IMR-90 (cell line): ENCODE results near the gene SOCS6. TPM values are rescaled to one million over a fixed set of nuclear protein-coding genes. Genes with fewer than 3 reads are reported as not detected.

Source experiments
- ATAC-seq: fragments of 200-7000 bp; cut with Tn5 transposase; 2 replicates; pipeline ENCODE4 v1.9.1; 2020; ENCODE audit warnings: low read depth, mild to moderate bottlenecking, moderate library complexity
- BruUV-seq: library from RNA; stranded (reverse); fragments of 400-500 nt; replicated peaks from 2 replicates; lab custom pipeline; 2021; lab: Mats Ljungman, UMichigan
- CTCF ChIA-PET: fragments of 300-600 bp; formaldehyde crosslinking; extraction: SDS; loops from one replicate; lab custom pipeline; 2021; ENCODE audit warnings: antibody characterized with exemption; lab: Yijun Ruan, JAX
- POLR2A ChIA-PET: fragments of 300-600 bp; sonication (Branson Sonifier 250); formaldehyde crosslinking; loops from one replicate; lab custom pipeline; 2022; ENCODE audit warnings: antibody characterized with exemption; ENCODE audit not compliant: unreplicated experiment; lab: Charles Lee
- DNase-seq: peaks from one replicate; pipeline ENCODE4 v3.0.0; 2013
- H2AFZ ChIP-seq: replicated peaks from 2 replicates; pipeline ENCODE3; 2013; ENCODE audit warnings: low read length, mild to moderate bottlenecking; ENCODE audit not compliant: poor library complexity
- H2AK5ac ChIP-seq: 2 replicates; pipeline ENCODE4 v1.6.1; 2013; ENCODE audit warnings: low read depth, low read length, inconsistent platforms
- H2AK9ac ChIP-seq: replicated peaks from 2 replicates; pipeline ENCODE3; 2013; ENCODE audit warnings: mild to moderate bottlenecking, low read depth, low read length, moderate library complexity; ENCODE audit not compliant: poor library complexity
- H2BK120ac ChIP-seq: 2 replicates; pipeline ENCODE4 v1.6.1; 2013; ENCODE audit warnings: low read depth, low read length, inconsistent platforms
- H2BK15ac ChIP-seq: 3 replicates; pipeline ENCODE4 v1.6.1; 2013; ENCODE audit warnings: low read depth, low read length, inconsistent platforms
- H2BK20ac ChIP-seq: 2 replicates; pipeline ENCODE4 v1.6.1; 2013; ENCODE audit warnings: low read depth, mild to moderate bottlenecking, inconsistent platforms, low read length, moderate library complexity
- H2BK5ac ChIP-seq: 2 replicates; pipeline ENCODE4 v1.6.1; 2013; ENCODE audit warnings: mild to moderate bottlenecking, low read depth, low read length, inconsistent platforms; ENCODE audit not compliant: poor library complexity, severe bottlenecking
- H3K14ac ChIP-seq: replicated peaks from 2 replicates; pipeline ENCODE4 v1.6.1; 2013; ENCODE audit warnings: low read depth, low read length, inconsistent platforms
- H3K18ac ChIP-seq: 2 replicates; pipeline ENCODE4 v1.6.1; 2013; ENCODE audit warnings: low read depth, low read length, control low read depth
- H3K23ac ChIP-seq: 2 replicates; pipeline ENCODE4 v1.6.1; 2013; ENCODE audit warnings: low read depth, low read length, inconsistent platforms
- H3K27ac ChIP-seq: 2 replicates; pipeline ENCODE4 v1.5.1; 2013; ENCODE audit warnings: mild to moderate bottlenecking, control low read depth, low read length; ENCODE audit not compliant: insufficient read depth
- H3K27me3 ChIP-seq: 2 replicates; pipeline ENCODE4 v1.6.1; 2013; ENCODE audit warnings: low read length; ENCODE audit not compliant: control insufficient read depth, insufficient read depth
- H3K36me3 ChIP-seq: 2 replicates; pipeline ENCODE4 v1.6.1; 2013; ENCODE audit warnings: low read length, mixed read lengths; ENCODE audit not compliant: control insufficient read depth, insufficient read depth
- H3K4ac ChIP-seq: 2 replicates; pipeline ENCODE4 v1.6.1; 2013; ENCODE audit warnings: low read depth, low read length, inconsistent platforms
- H3K4me1 ChIP-seq: 2 replicates; pipeline ENCODE4 v1.6.1; 2013; ENCODE audit warnings: low read length, mixed read lengths; ENCODE audit not compliant: control insufficient read depth, insufficient read depth
- H3K4me2 ChIP-seq: 2 replicates; pipeline ENCODE4 v1.6.1; 2013; ENCODE audit warnings: low read depth, mild to moderate bottlenecking, control low read depth, low read length, moderate library complexity
- H3K4me3 ChIP-seq: 2 replicates; pipeline ENCODE4 v1.5.1; 2013; ENCODE audit warnings: low read depth, mild to moderate bottlenecking, control low read depth, low read length, moderate library complexity; ENCODE audit not compliant: insufficient read depth
- H3K56ac ChIP-seq: 2 replicates; pipeline ENCODE4 v1.6.1; 2013; ENCODE audit warnings: low read length, inconsistent platforms; ENCODE audit not compliant: insufficient read depth; ENCODE audit errors: extremely low read depth
- H3K79me1 ChIP-seq, 2 experiments: 2 replicates each; pipeline ENCODE4 v1.6.1; 2013; ENCODE audit warnings: low read length in 2 of 2, inconsistent platforms in 1 of 2, low read depth in 1 of 2
- H3K9ac ChIP-seq: 2 replicates; pipeline ENCODE4 v1.6.1; 2013; ENCODE audit warnings: low read depth, low read length, control low read depth
- H3K9me1 ChIP-seq: 2 replicates; pipeline ENCODE4 v1.6.1; 2013; ENCODE audit warnings: low read length, inconsistent platforms; ENCODE audit not compliant: insufficient read depth
- H3K9me3 ChIP-seq: 2 replicates; pipeline ENCODE4 v1.6.1; 2013; ENCODE audit warnings: low read length; ENCODE audit not compliant: control insufficient read depth, insufficient read depth
- H4K20me1 ChIP-seq: 2 replicates; pipeline ENCODE4 v1.6.1; 2013; ENCODE audit warnings: low read length, inconsistent platforms; ENCODE audit not compliant: insufficient read depth
- H4K5ac ChIP-seq: 2 replicates; pipeline ENCODE4 v1.6.1; 2013; ENCODE audit warnings: mild to moderate bottlenecking, low read depth, low read length, control low read depth
- H4K8ac ChIP-seq, 2 experiments: 2 replicates each; pipeline ENCODE4 v1.6.1; 2013; ENCODE audit warnings: low read depth in 2 of 2, low read length in 2 of 2, control low read depth in 1 of 2, inconsistent platforms in 1 of 2
- H4K91ac ChIP-seq: 2 replicates; pipeline ENCODE4 v1.6.1; 2013; ENCODE audit warnings: low read depth, low read length, inconsistent platforms; ENCODE audit not compliant: insufficient read depth
- CEBPB ChIP-seq: IDR thresholded peaks from 2 replicates; pipeline ENCODE4 v1.6.1; 2012; ENCODE audit warnings: low read depth, low read length, improper control_type of control experiment
- MAFK ChIP-seq: IDR thresholded peaks from 2 replicates; pipeline ENCODE4 v1.6.1; 2012; ENCODE audit warnings: low read depth, low read length, improper control_type of control experiment
- RFX5 ChIP-seq: IDR thresholded peaks from 2 replicates; pipeline ENCODE4 v1.8.0; 2012; ENCODE audit warnings: low read depth, mild to moderate bottlenecking, low read length, moderate library complexity
- WGBS, 2 experiments: methylation state at CpG; one replicate each; pipeline versions ENCODE4 v1.1.5 to v1.1.7; 2013; ENCODE audit warnings: missing lambda C conversion rate in 2 of 2; ENCODE audit not compliant: insufficient read length in 1 of 2; ENCODE audit errors: extremely low coverage in 2 of 2; 5-methylcytosine and 5-hydroxymethylcytosine counted together
- dilution Hi-C: fragments of 300-500 bp; cut with HindIII; formaldehyde crosslinking; loops from one replicate; pipeline ENCODE4 v1.14.3; 2018; ENCODE audit warnings: low sequenced_read_pairs; ENCODE audit not compliant: unreplicated experiment
- in situ Hi-C: fragments of 300-500 bp; cut with MboI; formaldehyde crosslinking; loops from 3 replicates; pipeline ENCODE4 v1.14.3; 2019; ENCODE audit warnings: low sequenced_read_pairs, inconsistent platforms, mixed read lengths
- intact Hi-C: fragments of 100-400 bp; cut with micrococcal nuclease; formaldehyde crosslinking; loops from 2 replicates; pipeline ENCODE4 v1.10.0; 2022
- polyA plus RNA-seq, 3 experiments: library from polyadenylated mRNA; depleted of rRNA; stranded (reverse); fragments of >200 nt; gene quantifications; 2 replicates each; pipeline ENCODE4 v1.2.3, GENCODE V29; 2012; ENCODE audit warnings: low replicate concordance in 1 of 3
- total RNA-seq: library from RNA; depleted of rRNA; stranded (reverse); fragments of >200 nt; gene quantifications from 2 replicates; pipeline ENCODE4 v1.2.3, GENCODE V29; 2012

The SOCS6 gene
- total and polyA plus RNA-seq, 2 of the 4 experiments (the other 2 are of a cell fraction) = 21.3 to 57.4 TPM

GRCh38 chr18:70335892-70336726 lies 47.3 kb downstream of the SOCS6 start:
- Histone ChIP-seq H3K18ac (peak overlapping the region; percentile 38; the same call in 1 of the 2 replicates), H3K79me1 (peaks cover 14 to 40% of the 10 kb centered on the region in 2 experiments), H3K9ac (no peak overlapping the region), H3K27ac (no peak overlapping the region), H4K20me1 (no peaks in the 10 kb centered on the region), H2BK5ac (peak overlapping the region; percentile 38), H3K23ac (peak overlapping the region; percentile 17), H4K5ac (no peak overlapping the region), H2AK9ac (no peak overlapping the region), H2AFZ (no peak overlapping the region), H2BK20ac (peak overlapping the region; percentile 81), H3K36me3 (peaks cover 3% of the 10 kb centered on the region; the same call in 1 of the 2 replicates), H4K8ac (no peak overlapping the region; a peak in 1 of 4 replicates), H2BK15ac (peak overlapping the region; percentile 75; the same call in 2 of the 3 replicates), H3K4ac (peak overlapping the region; percentile 62), H3K14ac (peak overlapping the region; percentile 89), H3K9me3 (peaks cover 5% of the 10 kb centered on the region; the same call in 1 of the 2 replicates), H2BK120ac (peak overlapping the region; percentile 73), H3K4me3 (no peak overlapping the region), H3K56ac (no peak overlapping the region), H3K4me2 (no peak overlapping the region), H2AK5ac (peak overlapping the region; percentile 63), H3K27me3 (no peaks in the 10 kb centered on the region), H4K91ac (peak overlapping the region; percentile 70; the same call in 1 of the 2 replicates), H3K4me1 (peaks cover 6% of the 10 kb centered on the region; the same call in 1 of the 2 replicates), H3K9me1 (peaks cover 11% of the 10 kb centered on the region)
- DNase-seq = no peak
- BruUV-seq = no TSS peak
- ChIA-PET POLR2A (no interaction called here), CTCF (no interaction called here)
- no peak for ATAC-seq
- in situ Hi-C loops = no loop called here
- intact Hi-C loops = no loop called here
- 0 out of 2 replicates have a peak, but pooled peaks have one; percentile 1 for TF ChIP-seq CEBPB
- TF ChIP-seq MAFK = no peak
- no peak for TF ChIP-seq RFX5
- dilution Hi-C loops = no loop called here
- no CpG with 5 or more reads among the region's 5 CpGs for WGBS, 2 experiments
